Measurements from ENCODE around the gene CTNNBIP1. TPM values are rescaled to one million over a fixed set of nuclear protein-coding genes. Genes with fewer than 3 reads are reported as not detected.

Gene CTNNBIP1, protein sequence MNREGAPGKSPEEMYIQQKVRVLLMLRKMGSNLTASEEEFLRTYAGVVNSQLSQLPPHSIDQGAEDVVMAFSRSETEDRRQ
- polyA plus RNA-seq (2012; rRNA removed): 40.2 and 57.6 TPM in 2 replicates
- polyA plus RNA-seq (2012; cell fraction: cytosol; rRNA removed): 29.3 and 41.4 TPM in 2 replicates
- polyA plus RNA-seq (2012; cell fraction: nucleus; rRNA removed): 15.9 and 25.4 TPM in 2 replicates

DNA sequence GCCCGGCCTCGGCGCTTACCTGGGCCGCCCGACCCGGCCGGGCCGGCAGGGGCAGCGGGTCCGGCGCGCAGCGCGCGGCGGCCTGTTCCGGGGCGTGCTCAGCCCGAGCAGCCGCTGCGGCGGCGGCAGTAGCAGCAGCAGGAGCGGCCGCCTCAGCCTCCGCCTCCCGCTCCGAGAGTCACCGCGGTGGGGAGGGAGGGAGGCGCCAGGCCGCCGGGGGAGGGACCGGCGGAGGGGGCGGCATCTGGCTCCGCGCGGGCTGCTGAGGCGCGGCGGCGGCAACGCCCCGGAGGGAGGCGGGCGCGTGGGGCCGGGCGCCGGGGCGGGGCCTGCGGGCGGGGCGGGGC, at the start of gene CTNNBIP1:
CTNNBIP1 (minus strand) TSS at position 194 of the 347 bp plus-strand sequence. CDS start 38,205 bp downstream, outside the sequence.
- DNase-seq: no peak
- H3F3A ChIP-seq (replicated peaks; ENCODE audit: insufficient read depth): peaks cover 12% of the 10 kb centered on the region
- H3K4me2 ChIP-seq: peak within 1 kb of the TSS; percentile 97
- H3K9ac ChIP-seq: peak within 1 kb of the TSS; percentile 87
- peak within 1 kb of the TSS; percentile 93 for H2AFZ ChIP-seq (ENCODE audit: low read depth)
- peak within 1 kb of the TSS; percentile 85 to 88 for H3K27ac ChIP-seq (ENCODE audit: low read depth in 2 of 2, low read length in 1 of 2)
- POLR2A ChIA-PET: interaction anchor here (1.2 kb wide), 1 partner anchor 12 kb away, joined by 3 read pairs; no protein-coding TSS in a partner anchor
- CTCF ChIA-PET: no interaction called here
- no peaks in the 10 kb centered on the region for H3K9me3 ChIP-seq
- WGBS (ENCODE audit: low lambda C conversion rate): 0% methylated on average over 3 of the region's 55 CpGs
- H4K20me1 ChIP-seq (ENCODE audit: insufficient read depth): 0 out of 2 replicates have a peak, but pooled peaks cover 2% of the 10 kb centered on the region
- no peaks in the 10 kb centered on the region for H3K36me3 ChIP-seq (replicated peaks in 1 of 2; ENCODE audit: control insufficient read depth in 1 of 2, insufficient read depth in 2 of 2, low read length in 1 of 2)
- H3K27me3 ChIP-seq (ENCODE audit: insufficient read depth): no peaks in the 10 kb centered on the region
- peaks cover 31% of the 10 kb centered on the region for H3K79me2 ChIP-seq (ENCODE audit: insufficient read depth)
- peak; percentile 69 for TF ChIP-seq TAF1 (IDR thresholded peaks at IDR 0.05; ENCODE audit: borderline replicate concordance, low read depth, low read length)
- no peak; a peak in 1 of 4 replicates for TF ChIP-seq EP300 (IDR thresholded peaks at IDR 0.05; ENCODE audit: borderline replicate concordance in 1 of 2, low read depth in 1 of 2, low read length in 1 of 2)
- H3K4me3 ChIP-seq (ENCODE audit: low read depth in 2 of 2, low read length in 1 of 2): peak within 1 kb of the TSS; percentile 71 to 97
- no peaks in the 10 kb centered on the region for H3K9me2 ChIP-seq
- H3K4me1 ChIP-seq (ENCODE audit: control insufficient read depth in 1 of 2, insufficient read depth in 2 of 2, low read depth in 1 of 2, low read length in 1 of 2): peaks cover 4 to 10% of the 10 kb centered on the region in 2 experiments; a peak in 2 of 4 replicates

DNA sequence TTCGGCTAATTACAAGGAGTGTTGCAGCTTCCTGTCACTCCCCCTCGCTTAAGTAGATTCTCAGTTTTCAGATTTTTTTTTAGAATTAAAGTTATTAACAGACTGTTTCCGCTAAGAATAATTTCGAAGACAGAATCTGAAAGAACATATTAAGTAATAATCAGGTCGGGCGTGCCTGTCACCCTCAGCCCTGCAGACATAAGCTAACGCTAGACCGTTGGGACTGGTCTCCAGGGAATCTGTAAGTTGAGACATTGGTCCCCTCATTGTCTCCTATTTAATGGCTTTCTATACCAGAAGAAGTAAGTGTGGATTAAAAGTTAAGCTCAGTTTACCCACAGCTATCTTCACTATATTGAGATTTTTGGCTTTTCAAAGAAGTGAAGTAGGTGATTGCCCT, 47.7 kb upstream of the CTNNBIP1 start:
- POLR2A ChIA-PET: no interaction called here
- WGBS (ENCODE audit: low lambda C conversion rate): 86% methylated on average over 8 of the region's 8 CpGs

DNA sequence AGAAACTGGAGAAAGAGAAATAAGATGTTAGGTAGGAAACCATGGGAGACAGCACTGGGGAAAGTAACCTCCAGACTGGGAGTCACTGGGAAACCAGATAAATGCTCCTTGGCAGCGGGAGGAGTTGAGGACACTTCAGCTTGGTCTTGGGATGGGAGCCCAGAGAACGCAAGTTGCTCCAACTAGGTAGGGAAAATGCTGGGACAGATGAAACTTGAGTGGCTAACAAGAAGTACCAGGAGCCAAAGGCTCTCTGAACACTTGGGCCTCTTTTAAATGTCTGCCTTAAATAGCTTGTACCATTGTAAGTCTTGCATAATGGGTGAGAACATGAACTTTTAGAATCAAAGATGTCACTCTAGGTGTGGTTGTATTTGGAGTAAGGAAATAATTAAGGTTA, 36.2 kb upstream of the CTNNBIP1 start:
- H3K9ac ChIP-seq: no peak overlapping the region
- no peaks in the 10 kb centered on the region for H3K27me3 ChIP-seq (ENCODE audit: insufficient read depth)
- H3K4me3 ChIP-seq (ENCODE audit: low read depth in 2 of 2, low read length in 1 of 2): no peak overlapping the region
- no peaks in the 10 kb centered on the region for H3K9me3 ChIP-seq
- no peak overlapping the region for H3K27ac ChIP-seq (ENCODE audit: low read depth in 2 of 2, low read length in 1 of 2)
- no peaks in the 10 kb centered on the region for H3K9me2 ChIP-seq
- H3F3A ChIP-seq (replicated peaks; ENCODE audit: insufficient read depth): peaks cover 9% of the 10 kb centered on the region
- DNase-seq: no peak
- no peak overlapping the region for H2AFZ ChIP-seq (ENCODE audit: low read depth)
- CTCF ChIA-PET: no interaction called here
- no peaks in the 10 kb centered on the region for H4K20me1 ChIP-seq (ENCODE audit: insufficient read depth)
- peaks cover 23% of the 10 kb centered on the region for H3K79me2 ChIP-seq (ENCODE audit: insufficient read depth)
- H3K36me3 ChIP-seq (replicated peaks in 1 of 2; ENCODE audit: control insufficient read depth in 1 of 2, insufficient read depth in 2 of 2, low read length in 1 of 2): peaks cover 2 to 14% of the 10 kb centered on the region in 2 experiments
- POLR2A ChIA-PET: no interaction called here
- WGBS (ENCODE audit: low lambda C conversion rate): 100% methylated on average over 2 of the region's 2 CpGs
- no peak overlapping the region for H3K4me2 ChIP-seq
- peaks cover 6 to 12% of the 10 kb centered on the region in 2 experiments; a peak in 1 of 4 replicates for H3K4me1 ChIP-seq (ENCODE audit: control insufficient read depth in 1 of 2, insufficient read depth in 2 of 2, low read depth in 1 of 2, low read length in 1 of 2)
- no peak for TF ChIP-seq EZH2phosphoT487 (IDR thresholded peaks at IDR 0.05; ENCODE audit: borderline replicate concordance, low read depth)
- TF ChIP-seq, protein P1, sequence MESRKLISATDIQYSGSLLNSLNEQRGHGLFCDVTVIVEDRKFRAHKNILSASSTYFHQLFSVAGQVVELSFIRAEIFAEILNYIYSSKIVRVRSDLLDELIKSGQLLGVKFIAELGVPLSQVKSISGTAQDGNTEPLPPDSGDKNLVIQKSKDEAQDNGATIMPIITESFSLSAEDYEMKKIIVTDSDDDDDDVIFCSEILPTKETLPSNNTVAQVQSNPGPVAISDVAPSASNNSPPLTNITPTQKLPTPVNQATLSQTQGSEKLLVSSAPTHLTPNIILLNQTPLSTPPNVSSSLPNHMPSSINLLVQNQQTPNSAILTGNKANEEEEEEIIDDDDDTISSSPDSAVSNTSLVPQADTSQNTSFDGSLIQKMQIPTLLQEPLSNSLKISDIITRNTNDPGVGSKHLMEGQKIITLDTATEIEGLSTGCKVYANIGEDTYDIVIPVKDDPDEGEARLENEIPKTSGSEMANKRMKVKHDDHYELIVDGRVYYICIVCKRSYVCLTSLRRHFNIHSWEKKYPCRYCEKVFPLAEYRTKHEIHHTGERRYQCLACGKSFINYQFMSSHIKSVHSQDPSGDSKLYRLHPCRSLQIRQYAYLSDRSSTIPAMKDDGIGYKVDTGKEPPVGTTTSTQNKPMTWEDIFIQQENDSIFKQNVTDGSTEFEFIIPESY (IDR thresholded peaks at IDR 0.05; ENCODE audit: borderline replicate concordance, low read depth): no peak
- no peak for TF ChIP-seq POLR2AphosphoS5 (IDR thresholded peaks at IDR 0.05; ENCODE audit: low read depth, low read length)
- TF ChIP-seq FOSL2 (IDR thresholded peaks at IDR 0.05; ENCODE audit: borderline replicate concordance, low read depth): no peak
- TF ChIP-seq, protein P2, sequence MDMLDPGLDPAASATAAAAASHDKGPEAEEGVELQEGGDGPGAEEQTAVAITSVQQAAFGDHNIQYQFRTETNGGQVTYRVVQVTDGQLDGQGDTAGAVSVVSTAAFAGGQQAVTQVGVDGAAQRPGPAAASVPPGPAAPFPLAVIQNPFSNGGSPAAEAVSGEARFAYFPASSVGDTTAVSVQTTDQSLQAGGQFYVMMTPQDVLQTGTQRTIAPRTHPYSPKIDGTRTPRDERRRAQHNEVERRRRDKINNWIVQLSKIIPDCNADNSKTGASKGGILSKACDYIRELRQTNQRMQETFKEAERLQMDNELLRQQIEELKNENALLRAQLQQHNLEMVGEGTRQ (IDR thresholded peaks at IDR 0.05; ENCODE audit: borderline replicate concordance, low read depth, low read length): no peak
- no peak for TF ChIP-seq CHD2 (IDR thresholded peaks at IDR 0.05; ENCODE audit: low read length, partially characterized antibody)
- TF ChIP-seq YY1 (IDR thresholded peaks at IDR 0.05; ENCODE audit: low read depth): no peak
- TF ChIP-seq SMC3 (IDR thresholded peaks at IDR 0.05; ENCODE audit: low read depth, low read length): no peak
- no peak for TF ChIP-seq SIN3A (IDR thresholded peaks at IDR 0.05; ENCODE audit: borderline replicate concordance, low read depth, low read length)

More for the DNA sequence above, 47.7 kb upstream of the CTNNBIP1 start:
- DNase-seq: no peak
- H2AFZ ChIP-seq (ENCODE audit: low read depth): no peak overlapping the region
- no peak overlapping the region for H3K4me3 ChIP-seq (ENCODE audit: low read depth in 2 of 2, low read length in 1 of 2)
- TF ChIP-seq CHD2 (IDR thresholded peaks at IDR 0.05; ENCODE audit: low read length, partially characterized antibody): no peak
- no peak for TF ChIP-seq RFX5 (IDR thresholded peaks at IDR 0.05; ENCODE audit: low read length)
- TF ChIP-seq EP300 (IDR thresholded peaks at IDR 0.05; ENCODE audit: borderline replicate concordance in 1 of 2, low read depth in 1 of 2, low read length in 1 of 2): no peak
- TF ChIP-seq, protein P3, sequence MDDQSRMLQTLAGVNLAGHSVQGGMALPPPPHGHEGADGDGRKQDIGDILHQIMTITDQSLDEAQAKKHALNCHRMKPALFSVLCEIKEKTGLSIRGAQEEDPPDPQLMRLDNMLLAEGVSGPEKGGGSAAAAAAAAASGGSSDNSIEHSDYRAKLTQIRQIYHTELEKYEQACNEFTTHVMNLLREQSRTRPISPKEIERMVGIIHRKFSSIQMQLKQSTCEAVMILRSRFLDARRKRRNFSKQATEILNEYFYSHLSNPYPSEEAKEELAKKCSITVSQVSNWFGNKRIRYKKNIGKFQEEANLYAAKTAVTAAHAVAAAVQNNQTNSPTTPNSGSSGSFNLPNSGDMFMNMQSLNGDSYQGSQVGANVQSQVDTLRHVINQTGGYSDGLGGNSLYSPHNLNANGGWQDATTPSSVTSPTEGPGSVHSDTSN (IDR thresholded peaks at IDR 0.05): no peak
- no peak for TF ChIP-seq NRF1 (IDR thresholded peaks at IDR 0.05; ENCODE audit: low read depth, low read length)
- TF ChIP-seq NFIC (IDR thresholded peaks at IDR 0.05; ENCODE audit: borderline replicate concordance): no peak
- no peak for TF ChIP-seq TEAD4 (IDR thresholded peaks at IDR 0.05; ENCODE audit: borderline replicate concordance, insufficient read depth)
- no peak for TF ChIP-seq GABPA (IDR thresholded peaks at IDR 0.05; ENCODE audit: low read depth)
- TF ChIP-seq GATA2 (CRISPR knock-in tag; IDR thresholded peaks at IDR 0.05): no peak
- TF ChIP-seq POLR2AphosphoS5 (IDR thresholded peaks at IDR 0.05; ENCODE audit: low read depth, low read length): no peak
- no peak overlapping the region for H3K4me2 ChIP-seq
- H3K36me3 ChIP-seq (replicated peaks in 1 of 2; ENCODE audit: control insufficient read depth in 1 of 2, insufficient read depth in 2 of 2, low read length in 1 of 2): no peaks in the 10 kb centered on the region
- no peaks in the 10 kb centered on the region for H4K20me1 ChIP-seq (ENCODE audit: insufficient read depth)
- H3K9me2 ChIP-seq: no peaks in the 10 kb centered on the region
- no peak overlapping the region for H3K9ac ChIP-seq
- CTCF ChIA-PET: interaction anchor here (0.6 to 1.3 kb wide), 2 partner anchors 13 to 415 kb away, joined by 3 read pairs; no protein-coding TSS in a partner anchor
- H3K9me3 ChIP-seq: no peaks in the 10 kb centered on the region
- no peaks in the 10 kb centered on the region for H3F3A ChIP-seq (replicated peaks; ENCODE audit: insufficient read depth)
- H3K79me2 ChIP-seq (ENCODE audit: insufficient read depth): no peaks in the 10 kb centered on the region
- no peak overlapping the region for H3K27ac ChIP-seq (ENCODE audit: low read depth in 2 of 2, low read length in 1 of 2)
- H3K4me1 ChIP-seq (ENCODE audit: control insufficient read depth in 1 of 2, insufficient read depth in 2 of 2, low read depth in 1 of 2, low read length in 1 of 2): peaks cover 0 to 5% of the 10 kb centered on the region in 2 experiments; a peak in 1 of 4 replicates
- no peaks in the 10 kb centered on the region for H3K27me3 ChIP-seq (ENCODE audit: insufficient read depth)

Data from SK-N-SH (cell line).